Activated naive CD4-positive, alpha-beta T cell treated with anti-CD3 and anti-CD28 coated beads for 36 hours (primary cell): Measurements from ENCODE around the gene MCRIP1. TPM values are rescaled to one million over a fixed set of nuclear protein-coding genes. Genes with fewer than 3 reads are reported as not detected.

Experiments
- CTCF ChIA-PET: fragments of 350-600 bp; sonication (Branson Sonifier 250); formaldehyde crosslinking; loops from one replicate; lab custom pipeline; 2021; ENCODE audit warnings: antibody characterized with exemption; lab: Charles Lee
- DNase-seq: peaks from one replicate; pipeline ENCODE4 v3.0.0-alpha.2; 2020
- H3K27ac Mint-ChIP-seq: one replicate; pipeline ENCODE4 v1.8.0; 2021; ENCODE audit warnings: mild to moderate bottlenecking, mixed read lengths
- H3K27me3 Mint-ChIP-seq: one replicate; pipeline ENCODE4 v1.8.0; 2021; ENCODE audit warnings: low read depth, mixed read lengths
- H3K36me3 Mint-ChIP-seq: one replicate; pipeline ENCODE4 v1.8.0; 2021; ENCODE audit warnings: low read depth, mixed read lengths
- H3K4me1 Mint-ChIP-seq: one replicate; pipeline ENCODE4 v1.8.0; 2021; ENCODE audit warnings: low read depth, mixed read lengths
- H3K4me3 Mint-ChIP-seq: one replicate; pipeline ENCODE4 v1.8.0; 2021; ENCODE audit warnings: mild to moderate bottlenecking, moderate library complexity, mixed read lengths
- H3K9me3 Mint-ChIP-seq: one replicate; pipeline ENCODE4 v1.8.0; 2021; ENCODE audit warnings: mixed read lengths
- intact Hi-C: fragments of 100-400 bp; cut with micrococcal nuclease; formaldehyde crosslinking; loops from one replicate; pipeline ENCODE4 v1.15.1; 2023
- total RNA-seq, 2 experiments: library from RNA; stranded (reverse); gene quantifications; one replicate each; pipeline ENCODE4 v1.2.3, GENCODE V29; 2021

MCRIP1 gene
- total RNA-seq, 2 experiments from 2014 or later, result 53.7 to 55.6 TPM

DNA sequence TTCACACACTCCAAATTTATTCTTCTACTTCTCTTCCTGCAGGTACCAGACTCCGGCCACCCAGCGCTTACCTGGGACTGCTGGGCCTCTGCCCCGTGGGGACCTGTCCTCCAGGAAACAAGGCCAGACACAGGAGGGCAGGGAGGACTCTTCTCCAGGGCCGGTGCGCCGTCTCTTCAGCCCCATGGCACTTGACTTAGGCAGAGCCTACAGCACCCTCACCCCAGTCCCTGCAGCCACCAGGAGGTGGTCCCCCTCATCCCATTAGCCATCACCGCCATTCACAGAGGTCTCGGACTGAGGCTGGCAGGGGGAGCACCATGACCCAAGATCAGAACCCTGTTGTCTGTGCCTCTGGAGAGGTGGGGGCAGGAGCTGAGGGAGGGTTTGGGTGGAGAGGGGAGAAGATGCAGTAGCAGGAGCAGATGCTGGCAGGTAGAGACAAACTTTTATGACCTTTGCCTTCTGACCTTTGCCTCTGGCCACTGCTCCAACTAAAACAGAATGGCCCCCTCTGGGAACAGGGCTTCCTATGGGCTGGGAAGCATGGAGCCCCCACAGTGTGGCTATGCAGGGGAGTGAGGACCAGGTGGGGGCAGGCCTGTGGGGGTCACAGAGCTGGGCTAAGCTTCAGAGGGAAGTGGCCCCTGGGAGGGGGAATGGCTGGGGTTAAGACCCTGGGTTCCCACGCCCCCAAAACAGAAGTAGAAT, 30.9 kb downstream of the MCRIP1 start:
- peaks cover 3% of the 10 kb centered on the region for H3K4me1 Mint-ChIP-seq
- H3K9me3 Mint-ChIP-seq, result no peaks in the 10 kb centered on the region
- no peak overlapping the region for H3K4me3 Mint-ChIP-seq
- no peak overlapping the region for H3K27ac Mint-ChIP-seq
- DNase-seq, result no peak
- intact Hi-C loops, result no loop called here
- H3K36me3 Mint-ChIP-seq, result no peaks in the 10 kb centered on the region
- CTCF ChIA-PET, result no interaction called here
- H3K27me3 Mint-ChIP-seq, result peaks cover 27% of the 10 kb centered on the region

- intact Hi-C loops, result no loop called here
Measured at GRCh38 chr17:81801327-81801726, 31.8 kb downstream of the MCRIP1 start.

GRCh38 chr17:81794509-81794908, 38.6 kb downstream of the MCRIP1 start:
- CTCF ChIA-PET, result no interaction called here
- Mint-ChIP-seq H3K4me1 (no peaks in the 10 kb centered on the region), H3K36me3 (no peaks in the 10 kb centered on the region), H3K9me3 (no peaks in the 10 kb centered on the region), H3K4me3 (no peak overlapping the region), H3K27ac (no peak overlapping the region), H3K27me3 (no peaks in the 10 kb centered on the region)
- intact Hi-C loops, result no loop called here
- DNase-seq, result no peak

More at GRCh38 chr17:81801327-81801726, 31.8 kb downstream of the MCRIP1 start:
- CTCF ChIA-PET, result no interaction called here
- Mint-ChIP-seq H3K9me3 (no peaks in the 10 kb centered on the region), H3K27me3 (peaks cover 25% of the 10 kb centered on the region), H3K36me3 (no peaks in the 10 kb centered on the region), H3K27ac (no peak overlapping the region), H3K4me1 (peaks cover 3% of the 10 kb centered on the region), H3K4me3 (no peak overlapping the region)
- no peak for DNase-seq

DNA sequence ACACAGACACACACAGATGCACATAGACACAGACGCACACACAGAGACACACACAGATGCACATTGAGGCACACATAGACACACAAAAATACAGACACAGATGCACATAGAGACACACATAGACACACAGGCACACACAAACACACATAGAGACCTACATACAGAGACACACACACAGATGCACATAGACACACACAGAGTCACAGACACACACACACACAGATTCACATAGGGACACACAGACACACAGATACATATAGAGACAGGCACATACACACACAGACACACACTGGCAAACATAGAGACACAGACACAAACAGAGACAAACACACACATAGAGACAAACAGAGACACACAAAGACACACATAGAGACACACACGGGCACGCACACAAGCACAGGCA, 39.0 kb downstream of the MCRIP1 start:
- Mint-ChIP-seq H3K4me3 (no peak overlapping the region), H3K4me1 (no peaks in the 10 kb centered on the region), H3K27ac (no peak overlapping the region), H3K27me3 (no peaks in the 10 kb centered on the region), H3K36me3 (no peaks in the 10 kb centered on the region), H3K9me3 (no peaks in the 10 kb centered on the region)
- CTCF ChIA-PET, result no interaction called here
- intact Hi-C loops, result no loop called here
- no peak for DNase-seq

DNA sequence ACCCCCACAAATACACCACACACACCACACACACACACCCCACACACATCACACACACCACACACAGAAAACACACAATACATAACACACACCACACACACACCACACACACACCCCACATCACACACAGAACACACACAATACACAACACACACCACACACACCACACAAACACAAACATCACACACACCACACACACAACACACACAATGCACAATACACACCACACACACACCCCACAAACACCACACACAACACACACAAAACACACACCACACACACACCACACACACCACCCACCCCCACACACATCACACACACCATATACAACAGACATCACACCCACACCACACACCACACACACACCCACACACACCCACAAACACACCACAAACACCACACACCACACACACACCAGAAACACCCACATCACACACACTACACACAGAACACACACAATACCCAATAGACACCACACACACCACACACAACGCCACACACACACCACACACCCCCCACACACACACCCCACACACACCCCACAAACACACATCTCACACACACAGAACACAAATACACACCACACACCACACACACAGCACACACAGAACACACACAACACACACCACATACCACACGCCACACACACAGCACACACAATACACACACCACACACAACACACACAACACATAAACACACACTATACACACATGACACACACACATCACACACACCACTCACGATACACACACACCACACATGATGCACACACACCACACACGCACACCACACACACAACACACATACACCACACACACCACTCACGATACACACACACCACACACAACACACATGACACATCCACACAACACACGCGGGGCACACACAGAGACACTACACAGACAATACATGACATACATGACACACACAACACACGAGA, 40.1 kb downstream of the MCRIP1 start:
- Mint-ChIP-seq H3K27ac (no peak overlapping the region), H3K9me3 (no peaks in the 10 kb centered on the region), H3K4me1 (no peaks in the 10 kb centered on the region), H3K27me3 (no peaks in the 10 kb centered on the region), H3K36me3 (no peaks in the 10 kb centered on the region), H3K4me3 (no peak overlapping the region)
- intact Hi-C loops, result no loop called here
- CTCF ChIA-PET, result no interaction called here
- no peak for DNase-seq

Other genes starting within 250 kb of the MCRIP1 start
- 10 to 100 TPM; 67.0 to 68.6 TPM for gene NPLOC4, start 196.2 kb downstream of the MCRIP1 start, total RNA-seq
- under 1 TPM in 1 of 2 experiments, not detected in 1; 0.12 TPM for gene TSPAN10, start 196.1 kb downstream of the MCRIP1 start, total RNA-seq
- gene PDE6G, start 176.7 kb downstream of the MCRIP1 start, total RNA-seq, result under 1 TPM; 0.83 to 0.89 TPM
- gene OXLD1, start 166.7 kb downstream of the MCRIP1 start, total RNA-seq, result 10 to 100 TPM; 41.9 to 44.1 TPM
- gene CCDC137, start 166.6 kb downstream of the MCRIP1 start, total RNA-seq, result 10 to 100 TPM; 30.8 to 32.3 TPM
- gene ARL16, start 149.5 kb downstream of the MCRIP1 start, total RNA-seq, result 10 to 100 TPM; 13.8 to 14.1 TPM
- gene HGS, start 149.3 kb downstream of the MCRIP1 start, total RNA-seq, result 100 to 1,000 TPM in 1 of 2 experiments, 10 to 100 TPM in 1; 87.1 to 109 TPM
- gene MRPL12, start 129.9 kb downstream of the MCRIP1 start, total RNA-seq, result 100 to 1,000 TPM in 1 of 2 experiments, 10 to 100 TPM in 1; 97.7 to 102 TPM
- gene SLC25A10, start 121.0 kb downstream of the MCRIP1 start, total RNA-seq, result 10 to 100 TPM; 16.9 to 18.0 TPM
- gene GCGR, start 29.1 kb downstream of the MCRIP1 start, total RNA-seq, result not detected
- not detected for gene PPP1R27, start 1.8 kb upstream of the MCRIP1 start, total RNA-seq
- 100 to 1,000 TPM; 273 to 276 TPM for gene P4HB, start 27.2 kb upstream of the MCRIP1 start, total RNA-seq
- 100 to 1,000 TPM; 355 to 389 TPM for gene ARHGDIA, start 38.0 kb upstream of the MCRIP1 start, total RNA-seq
- gene ALYREF, start 58.3 kb upstream of the MCRIP1 start, total RNA-seq, result 100 to 1,000 TPM; 213 to 217 TPM
- gene ANAPC11, start 58.4 kb upstream of the MCRIP1 start, total RNA-seq, result 100 to 1,000 TPM; 171 to 182 TPM
- gene NPB, start 68.9 kb upstream of the MCRIP1 start, total RNA-seq, result under 1 TPM; 0.12 to 0.19 TPM
- 10 to 100 TPM; 15.9 to 16.6 TPM for gene PCYT2, start 78.1 kb upstream of the MCRIP1 start, total RNA-seq
- 10 to 100 TPM; 18.8 to 22.1 TPM for gene SIRT7, start 84.9 kb upstream of the MCRIP1 start, total RNA-seq
- 10 to 100 TPM; 13.5 to 14.8 TPM for gene MAFG, start 94.4 kb upstream of the MCRIP1 start, total RNA-seq
- gene PYCR1, start 104.0 kb upstream of the MCRIP1 start, total RNA-seq, result 100 to 1,000 TPM; 121 to 130 TPM
- gene MYADML2, start 113.9 kb upstream of the MCRIP1 start, total RNA-seq, result not detected
- gene NOTUM, start 127.9 kb upstream of the MCRIP1 start, total RNA-seq, result under 1 TPM; 0.35 to 0.38 TPM
- gene ASPSCR1, start 144.3 kb upstream of the MCRIP1 start, total RNA-seq, result 10 to 100 TPM; 33.6 to 34.8 TPM
- 10 to 100 TPM; 55.8 to 57.8 TPM for gene CENPX, start 189.6 kb upstream of the MCRIP1 start, total RNA-seq
- 10 to 100 TPM; 12.0 to 12.5 TPM for gene LRRC45, start 190.0 kb upstream of the MCRIP1 start, total RNA-seq
- gene RAC3, start 198.4 kb upstream of the MCRIP1 start, total RNA-seq, result 1 to 10 TPM; 4.5 to 4.8 TPM
- 100 to 1,000 TPM; 139 to 146 TPM for gene DCXR, start 204.4 kb upstream of the MCRIP1 start, total RNA-seq
- gene RFNG, start 218.5 kb upstream of the MCRIP1 start, total RNA-seq, result 10 to 100 TPM; 17.6 to 18.0 TPM
- gene GPS1, start 218.6 kb upstream of the MCRIP1 start, total RNA-seq, result 10 to 100 TPM; 91.0 to 91.3 TPM
- gene DUS1L, start 232.5 kb upstream of the MCRIP1 start, total RNA-seq, result 100 to 1,000 TPM; 132 to 133 TPM